ENCODE measurements around the gene NHLRC2. TPM values are rescaled to one million over a fixed set of nuclear protein-coding genes. Genes with fewer than 3 reads are reported as not detected.
A peak's percentile ranks its signal among the peaks of the same experiment; 100 is the strongest.
"Not testable (repeated sequence)": the region's sequence is repeated elsewhere in the genome, so short reads cannot be mapped to it uniquely, and the experiment has no call there.

The NHLRC2 gene
- total RNA-seq, 2 experiments from 2014 or later: 24.6 to 25.0 TPM

DNA sequence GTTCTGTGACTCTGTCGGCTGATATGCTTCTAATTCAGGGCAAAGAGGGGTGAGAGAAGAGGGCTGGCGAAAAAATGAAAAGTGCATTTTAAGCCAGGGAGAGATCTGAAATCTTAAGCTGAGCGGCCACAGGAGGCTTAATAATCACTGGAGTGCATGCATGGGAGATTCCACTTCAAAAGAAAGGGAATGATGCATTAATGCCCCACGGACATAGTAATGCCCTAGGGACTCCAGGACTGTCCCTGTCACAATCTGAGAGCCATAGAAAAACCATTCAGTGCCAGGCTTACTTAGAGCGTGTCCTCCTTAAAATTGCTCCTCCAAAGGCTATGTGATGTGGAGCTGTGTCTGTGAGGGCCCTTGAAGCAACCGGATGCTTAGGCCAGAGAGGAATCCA is 75.1 kb downstream of the NHLRC2 start:
- H3K27me3 Mint-ChIP-seq (ENCODE audit: low read depth): peaks cover 29% of the 10 kb centered on the region
- H3K36me3 Mint-ChIP-seq (ENCODE audit: low read depth): peaks cover 2% of the 10 kb centered on the region
- no peaks in the 10 kb centered on the region for H3K9me3 Mint-ChIP-seq (ENCODE audit: insufficient read depth)
- no peak for DNase-seq
- H3K4me1 Mint-ChIP-seq (ENCODE audit: low read depth): no peaks in the 10 kb centered on the region
- H3K4me3 Mint-ChIP-seq: no peak overlapping the region
- ChIA-PET POLR2A (no interaction called here), CTCF (interaction anchor here (1.0 to 1.3 kb wide), 2 partner anchors 20 to 25 kb away, joined by 3 to 4 read pairs; no protein-coding TSS in a partner anchor)
- no peak overlapping the region for H3K27ac Mint-ChIP-seq
- no peak for ATAC-seq

DNA sequence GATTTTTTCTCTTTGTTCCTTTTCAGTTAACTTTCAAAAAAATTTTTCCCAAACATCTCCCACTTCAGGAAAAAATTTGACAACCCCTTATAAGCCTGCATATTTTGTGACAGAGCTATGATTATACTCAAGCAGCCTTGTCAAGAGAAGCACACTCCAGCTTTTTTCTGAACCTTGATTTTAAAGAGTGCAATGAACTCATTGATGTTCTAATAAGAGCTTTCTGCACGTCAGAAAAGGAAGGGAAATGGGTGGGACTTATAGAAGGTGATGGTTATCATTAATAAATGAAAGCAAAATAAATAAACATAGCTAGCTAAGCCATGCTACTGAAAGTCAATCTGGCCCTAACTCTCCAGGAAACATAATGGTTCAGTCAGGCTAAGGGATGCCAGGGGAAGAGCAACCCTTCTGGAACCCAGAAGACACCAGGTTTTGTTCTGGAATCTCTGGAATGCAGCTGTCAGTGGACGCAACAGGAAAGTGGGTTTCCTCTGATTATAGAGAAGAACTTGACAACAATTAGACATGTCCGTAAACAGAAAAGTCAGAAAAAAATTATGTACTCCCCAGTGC is 76.1 kb downstream of the NHLRC2 start:
- Mint-ChIP-seq H3K4me1 (ENCODE audit: low read depth) (no peaks in the 10 kb centered on the region), H3K27ac (no peak overlapping the region), H3K4me3 (no peak overlapping the region), H3K9me3 (ENCODE audit: insufficient read depth) (no peaks in the 10 kb centered on the region), H3K27me3 (ENCODE audit: low read depth) (peaks cover 24% of the 10 kb centered on the region), H3K36me3 (ENCODE audit: low read depth) (no peaks in the 10 kb centered on the region)
- DNase-seq: no peak
- no peak for ATAC-seq
- CTCF ChIA-PET: interaction anchor here (1.0 to 2.2 kb wide), 5 partner anchors 8 to 64 kb away, joined by 3 to 6 read pairs (median 3); no protein-coding TSS in a partner anchor
- POLR2A ChIA-PET: no interaction called here

DNA sequence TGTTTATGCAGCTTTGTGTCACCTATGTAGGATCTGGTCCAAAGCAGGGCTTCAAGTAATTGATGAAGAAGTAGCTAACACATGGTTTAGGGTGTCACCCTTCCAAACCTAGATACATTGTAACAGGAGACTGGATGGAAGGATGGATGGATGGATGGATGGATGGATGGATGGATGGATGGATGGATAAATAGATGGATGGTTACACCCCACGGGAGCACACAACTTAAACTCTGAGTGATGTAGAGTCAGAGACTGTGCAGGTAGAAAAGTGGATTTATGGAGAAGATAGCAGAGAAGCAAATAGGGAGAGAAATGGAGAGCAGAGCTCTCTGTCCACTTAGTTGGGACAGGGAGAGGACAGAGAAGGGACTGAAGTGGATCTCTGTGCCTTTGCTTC is 78.4 kb downstream of the NHLRC2 start:
- Mint-ChIP-seq H3K4me1 (ENCODE audit: low read depth) (no peaks in the 10 kb centered on the region), H3K4me3 (no peak overlapping the region), H3K27me3 (ENCODE audit: low read depth) (peaks cover 23% of the 10 kb centered on the region), H3K36me3 (ENCODE audit: low read depth) (no peaks in the 10 kb centered on the region), H3K27ac (no peak overlapping the region), H3K9me3 (ENCODE audit: insufficient read depth) (no peaks in the 10 kb centered on the region)
- no peak for DNase-seq
- ChIA-PET CTCF (interaction anchor here (2.2 kb wide), 1 partner anchor 10 kb away, joined by 6 read pairs; no protein-coding TSS in a partner anchor), POLR2A (no interaction called here)
- ATAC-seq: no peak

DNA sequence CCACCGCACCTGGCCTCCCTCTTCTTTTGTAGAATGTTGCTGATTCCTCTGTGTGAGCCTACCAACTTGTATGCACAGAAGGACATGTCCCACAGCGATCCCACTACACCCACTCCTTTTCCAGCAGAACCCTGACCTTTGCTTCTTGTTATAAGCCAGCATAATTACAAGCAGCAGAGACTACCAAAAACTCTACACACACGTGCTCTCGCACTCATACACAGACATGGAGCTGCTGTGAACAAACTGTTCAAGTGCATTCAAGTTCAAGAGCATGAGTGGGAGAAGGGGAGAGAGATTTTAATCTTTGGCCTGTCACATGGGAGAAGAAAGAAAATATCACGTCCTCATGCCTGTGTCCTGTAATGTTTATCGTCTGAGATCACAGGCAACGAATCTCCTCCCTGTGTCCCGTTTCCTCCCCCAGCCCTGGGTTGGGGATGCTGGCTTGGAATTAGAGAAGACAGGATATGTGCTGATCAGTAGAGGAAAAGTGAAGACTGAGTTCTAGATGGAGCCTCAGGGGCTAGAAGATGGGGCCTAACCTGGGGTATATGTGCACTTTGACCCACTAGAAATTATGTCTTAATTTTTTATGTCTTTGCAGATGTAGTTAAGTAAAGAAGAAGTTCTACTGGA is 79.6 kb downstream of the NHLRC2 start:
- H3K36me3 Mint-ChIP-seq (ENCODE audit: low read depth): no peaks in the 10 kb centered on the region
- H3K4me1 Mint-ChIP-seq (ENCODE audit: low read depth): no peaks in the 10 kb centered on the region
- ChIA-PET CTCF (no interaction called here), POLR2A (no interaction called here)
- H3K4me3 Mint-ChIP-seq: no peak overlapping the region
- peaks cover 28% of the 10 kb centered on the region for H3K27me3 Mint-ChIP-seq (ENCODE audit: low read depth)
- no peaks in the 10 kb centered on the region for H3K9me3 Mint-ChIP-seq (ENCODE audit: insufficient read depth)
- ATAC-seq (no peak), DNase-seq (no peak)
- no peak overlapping the region for H3K27ac Mint-ChIP-seq

DNA sequence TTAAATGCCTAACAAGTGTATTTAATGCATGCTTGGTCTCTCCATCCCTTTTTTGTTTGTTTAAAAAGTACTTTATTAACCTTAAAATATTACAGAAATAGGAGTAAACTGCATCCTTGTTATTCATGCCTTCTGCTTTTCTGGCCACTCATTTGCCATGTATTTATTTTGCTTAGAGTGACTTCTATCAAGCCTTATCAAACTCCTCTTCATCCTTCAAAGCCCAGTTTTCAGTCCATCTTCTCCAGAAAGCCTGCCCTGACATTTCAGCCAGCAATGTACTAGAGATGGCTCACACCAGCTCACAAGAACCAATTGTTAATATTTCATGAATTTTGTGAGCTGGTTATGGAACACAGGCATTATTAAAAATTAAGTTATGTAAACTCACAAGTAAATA is 82.8 kb downstream of the NHLRC2 start:
- Mint-ChIP-seq H3K36me3 (ENCODE audit: low read depth) (no peaks in the 10 kb centered on the region), H3K9me3 (ENCODE audit: insufficient read depth) (no peaks in the 10 kb centered on the region), H3K4me3 (no peak overlapping the region), H3K27me3 (ENCODE audit: low read depth) (peaks cover 31% of the 10 kb centered on the region), H3K27ac (no peak overlapping the region), H3K4me1 (ENCODE audit: low read depth) (no peaks in the 10 kb centered on the region)
- ChIA-PET CTCF (no interaction called here), POLR2A (no interaction called here)
- DNase-seq (no peak), ATAC-seq (no peak)

DNA sequence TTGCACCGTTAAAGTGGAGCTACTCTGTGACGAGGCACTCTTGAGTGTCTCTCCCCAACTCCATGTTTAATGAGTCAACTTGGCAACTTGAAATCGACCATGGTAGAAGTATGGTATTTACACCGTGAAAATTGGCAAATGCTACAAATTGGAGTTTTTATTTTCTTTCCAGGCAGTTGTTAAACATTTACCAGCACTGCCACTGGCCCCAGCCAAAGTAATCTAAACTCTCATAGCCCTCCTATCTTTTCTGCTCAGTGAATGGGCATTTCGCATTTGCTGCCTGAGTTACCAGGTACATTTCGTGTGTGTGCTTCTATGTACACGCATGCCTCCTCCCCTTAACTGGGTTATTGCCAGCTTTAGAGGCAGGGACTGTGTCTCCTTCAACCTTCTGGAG is 83.3 kb downstream of the NHLRC2 start:
- no peak overlapping the region for H3K27ac Mint-ChIP-seq
- DNase-seq (no peak), ATAC-seq (no peak)
- POLR2A ChIA-PET: no interaction called here
- CTCF ChIA-PET: no interaction called here
- H3K4me3 Mint-ChIP-seq: no peak overlapping the region
- H3K4me1 Mint-ChIP-seq (ENCODE audit: low read depth): no peaks in the 10 kb centered on the region
- peaks cover 28% of the 10 kb centered on the region for H3K27me3 Mint-ChIP-seq (ENCODE audit: low read depth)
- H3K36me3 Mint-ChIP-seq (ENCODE audit: low read depth): no peaks in the 10 kb centered on the region
- no peaks in the 10 kb centered on the region for H3K9me3 Mint-ChIP-seq (ENCODE audit: insufficient read depth)

DNA sequence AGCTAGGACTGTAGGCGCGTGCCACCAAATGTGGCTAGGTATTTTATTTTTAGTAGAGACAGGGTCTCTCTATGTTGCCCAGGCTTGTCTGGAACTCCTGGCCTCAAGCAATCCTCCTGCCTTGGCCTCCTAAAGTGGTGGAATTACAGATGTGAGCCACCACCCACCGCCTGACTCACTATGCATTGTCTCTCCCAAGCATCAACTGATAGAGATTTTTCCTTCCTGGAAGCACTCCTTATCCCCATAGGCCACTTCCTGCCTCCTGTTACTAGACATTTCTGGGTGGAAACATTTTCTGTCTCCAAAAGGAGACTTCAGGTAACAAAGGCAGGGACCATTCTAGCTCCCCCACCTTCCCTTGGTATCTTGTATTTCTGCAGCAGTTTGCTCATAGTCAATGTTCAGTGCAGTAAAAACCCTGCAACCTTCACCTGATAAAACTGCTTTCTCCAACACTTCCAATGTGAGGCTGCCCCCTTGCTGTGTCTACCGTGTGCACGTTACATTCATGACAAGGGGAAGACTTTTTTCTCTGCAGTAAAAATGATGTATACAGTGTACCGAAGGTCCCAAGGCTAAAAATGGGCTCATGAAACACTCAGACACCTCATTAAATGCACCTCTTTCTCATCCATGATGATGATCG is 84.9 kb downstream of the NHLRC2 start:
- ChIA-PET CTCF (no interaction called here), POLR2A (no interaction called here)
- Mint-ChIP-seq H3K9me3 (ENCODE audit: insufficient read depth) (no peaks in the 10 kb centered on the region), H3K4me3 (no peak overlapping the region), H3K27me3 (ENCODE audit: low read depth) (peaks cover 26% of the 10 kb centered on the region), H3K36me3 (ENCODE audit: low read depth) (no peaks in the 10 kb centered on the region), H3K27ac (no peak overlapping the region), H3K4me1 (ENCODE audit: low read depth) (no peaks in the 10 kb centered on the region)
- no peak for ATAC-seq
- peak; percentile 6 for DNase-seq

DNA sequence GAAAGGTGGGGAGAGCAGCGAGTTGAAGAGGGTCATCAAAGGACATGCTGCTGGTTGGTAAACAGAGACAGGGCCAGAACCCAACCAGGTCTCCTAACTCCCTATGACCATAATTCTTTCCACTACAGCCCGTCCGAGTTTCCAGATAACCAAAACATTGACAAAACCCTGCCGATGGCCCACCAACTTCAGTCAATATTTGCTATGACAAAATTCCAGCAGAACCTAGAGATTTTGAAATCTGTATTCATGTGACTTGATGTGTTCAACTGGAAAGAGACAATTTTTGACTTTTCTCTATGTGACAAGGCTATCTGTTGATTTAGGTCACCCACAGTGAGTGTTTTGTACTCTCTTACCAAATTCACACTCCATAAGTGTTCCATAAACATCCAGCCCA is 86.7 kb downstream of the NHLRC2 start:
- no peaks in the 10 kb centered on the region for H3K9me3 Mint-ChIP-seq (ENCODE audit: insufficient read depth)

DNA sequence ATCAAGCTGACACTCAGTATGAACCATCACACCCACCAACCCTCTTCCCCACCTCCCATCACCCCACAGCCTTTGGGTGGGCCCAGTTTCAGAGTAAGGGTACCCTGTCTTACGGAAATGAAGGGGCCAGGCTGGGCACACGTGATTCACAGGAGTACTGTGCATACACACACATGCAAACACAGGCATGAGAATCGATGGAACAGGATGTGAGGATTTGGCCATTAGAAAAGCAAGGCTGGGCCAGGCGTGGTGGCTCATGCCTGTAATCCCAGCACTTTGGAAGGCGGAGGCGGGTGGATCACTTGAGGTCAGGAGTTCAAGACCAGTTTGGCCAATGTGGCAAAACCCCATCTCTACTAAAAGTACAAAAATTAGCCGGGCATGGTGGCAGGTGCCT is 88.7 kb downstream of the NHLRC2 start:
- ATAC-seq; H3K9me3 Mint-ChIP-seq (ENCODE audit: insufficient read depth); H3K4me1 Mint-ChIP-seq (ENCODE audit: low read depth); H3K27ac Mint-ChIP-seq; H3K4me3 Mint-ChIP-seq; CTCF ChIA-PET; DNase-seq; POLR2A ChIA-PET; H3K36me3 Mint-ChIP-seq (ENCODE audit: low read depth): not testable (repeated sequence)
- peaks cover 23% of the 10 kb centered on the region for H3K27me3 Mint-ChIP-seq (ENCODE audit: low read depth)

More for the DNA sequence above, 86.7 kb downstream of the NHLRC2 start:
- no peak overlapping the region for H3K27ac Mint-ChIP-seq
- ChIA-PET CTCF (no interaction called here), POLR2A (no interaction called here)
- H3K36me3 Mint-ChIP-seq (ENCODE audit: low read depth): no peaks in the 10 kb centered on the region
- DNase-seq (peak; percentile 7), ATAC-seq (no peak)
- no peaks in the 10 kb centered on the region for H3K4me1 Mint-ChIP-seq (ENCODE audit: low read depth)
- H3K27me3 Mint-ChIP-seq (ENCODE audit: low read depth): peaks cover 28% of the 10 kb centered on the region
- H3K4me3 Mint-ChIP-seq: no peak overlapping the region

DNA sequence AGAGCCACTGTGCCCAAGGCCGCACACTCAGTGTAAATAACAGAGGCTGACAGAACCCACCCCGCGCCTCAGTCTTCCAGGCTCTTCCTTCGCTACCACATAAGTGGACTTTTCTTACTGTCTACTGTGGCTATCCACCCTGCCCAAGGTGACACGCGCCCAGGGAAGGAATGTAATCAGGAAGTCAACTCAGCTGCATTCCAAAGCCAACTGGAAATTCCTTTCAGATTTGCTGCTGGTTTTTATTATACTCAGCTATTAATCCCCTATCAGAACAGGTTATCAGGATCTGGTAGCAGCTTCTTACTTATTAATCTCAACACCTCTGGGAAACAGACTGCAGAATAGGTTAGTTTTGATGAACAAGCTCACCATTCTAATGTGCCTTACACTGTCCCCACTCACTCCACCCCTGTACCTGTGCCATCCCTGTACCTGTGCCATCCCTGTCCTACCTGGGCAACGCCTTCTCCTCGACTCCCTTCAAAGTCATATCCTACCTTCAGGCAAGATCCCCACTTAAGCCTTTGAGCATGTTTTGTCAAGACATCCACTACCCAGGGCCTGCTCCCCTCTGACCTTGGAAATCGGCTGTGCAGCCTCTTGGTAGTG is 90.7 kb downstream of the NHLRC2 start:
- ATAC-seq: no peak
- Mint-ChIP-seq H3K27ac (no peak overlapping the region), H3K36me3 (ENCODE audit: low read depth) (no peaks in the 10 kb centered on the region), H3K4me3 (no peak overlapping the region), H3K9me3 (ENCODE audit: insufficient read depth) (no peaks in the 10 kb centered on the region), H3K27me3 (ENCODE audit: low read depth) (peaks cover 11% of the 10 kb centered on the region), H3K4me1 (ENCODE audit: low read depth) (peaks cover 10% of the 10 kb centered on the region)
- ChIA-PET POLR2A (no interaction called here), CTCF (interaction anchor here (1.6 kb wide), 1 partner anchor 18 kb away, joined by 3 read pairs; no protein-coding TSS in a partner anchor)
- DNase-seq: no peak

DNA sequence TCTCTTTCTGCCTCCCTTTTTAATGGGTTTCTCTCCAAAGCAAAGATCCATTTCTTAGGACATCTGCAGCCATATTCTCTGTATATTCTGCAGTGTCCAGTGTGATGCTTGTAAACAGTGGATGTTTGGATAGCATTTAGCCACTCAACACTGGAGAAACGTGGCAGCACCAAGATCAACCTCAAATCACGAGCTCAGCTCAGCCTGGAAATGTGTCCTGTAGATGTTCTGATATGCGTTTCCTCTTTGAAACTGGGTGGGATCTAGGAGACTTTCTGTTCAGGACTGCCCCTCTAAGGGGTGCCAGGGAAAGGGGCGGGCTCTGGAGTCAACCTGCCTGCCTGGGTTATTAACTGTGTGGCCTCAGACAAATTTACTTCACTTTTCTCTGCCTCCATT is 91.2 kb downstream of the NHLRC2 start:
- ChIA-PET CTCF (interaction anchor here (1.6 kb wide), 1 partner anchor 18 kb away, joined by 3 read pairs; no protein-coding TSS in a partner anchor), POLR2A (no interaction called here)
- Mint-ChIP-seq H3K4me1 (ENCODE audit: low read depth) (peaks cover 10% of the 10 kb centered on the region), H3K27me3 (ENCODE audit: low read depth) (peaks cover 12% of the 10 kb centered on the region), H3K4me3 (no peak overlapping the region), H3K36me3 (ENCODE audit: low read depth) (no peaks in the 10 kb centered on the region), H3K27ac (no peak overlapping the region), H3K9me3 (ENCODE audit: insufficient read depth) (no peaks in the 10 kb centered on the region)
- DNase-seq (no peak), ATAC-seq (no peak)
